GM12891 (cell line): ENCODE data around the gene NRXN2.

Experiments
- DNase-seq: peaks from one replicate; pipeline ENCODE4 v3.0.0; 2011; ENCODE audit warnings: low spot score; ENCODE audit not compliant: insufficient read length
- FAIRE-seq: peaks from 2 replicates; lab custom pipeline; 2011; peaks lifted over from hg19 to GRCh38; lab: Jason Lieb, UNC
- PAX5 ChIP-seq: IDR thresholded peaks from 2 replicates; pipeline ENCODE4 v1.6.1; 2011; ENCODE audit warnings: low read length, moderate library complexity, mild to moderate bottlenecking; ENCODE audit not compliant: insufficient read depth, severe bottlenecking
- POLR2A ChIP-seq: IDR thresholded peaks from 2 replicates; pipeline ENCODE4 v1.6.1; 2011; ENCODE audit warnings: low read depth, low read length, control low read depth
- POLR2AphosphoS5 ChIP-seq: IDR thresholded peaks from 2 replicates; pipeline ENCODE4 v1.6.1; 2011; ENCODE audit warnings: low read depth, low read length, control low read depth
- POU2F2 ChIP-seq: IDR thresholded peaks from 2 replicates; pipeline ENCODE4 v1.6.1; 2011; ENCODE audit warnings: low read depth, mild to moderate bottlenecking, control low read depth, low read length, moderate library complexity
- SPI1 ChIP-seq: IDR thresholded peaks from 2 replicates; pipeline ENCODE4 v1.6.1; 2011; ENCODE audit warnings: low read depth, low read length, control low read depth
- TAF1 ChIP-seq: IDR thresholded peaks from 2 replicates; pipeline ENCODE4 v1.6.1; 2011; ENCODE audit warnings: low read depth, low read length, control low read depth

The NRXN2 gene

GRCh38 chr11:64590763-64591221, 132.2 kb downstream of the NRXN2 start, which contains the start of gene SLC22A12:
Gene SLC22A12 (plus strand): TSS chr11:64591220. CDS start chr11:64591557, 337 bp downstream.
- TF ChIP-seq PAX5: no peak
- TF ChIP-seq POU2F2: no peak
- no peak for TF ChIP-seq POLR2A
- no peak for TF ChIP-seq POLR2AphosphoS5
- TF ChIP-seq SPI1: no peak
- TF ChIP-seq TAF1: no peak
- no peak for FAIRE-seq
- DNase-seq: no peak

GRCh38 chr11:64588701-64589100, 134.3 kb downstream of the NRXN2 start:
- FAIRE-seq (no peak), DNase-seq (no peak)
- TF ChIP-seq POU2F2 (no peak), TAF1 (no peak), POLR2A (no peak), PAX5 (no peak), POLR2AphosphoS5 (no peak), SPI1 (no peak)

GRCh38 chr11:64586366-64586765, 136.6 kb downstream of the NRXN2 start:
- TF ChIP-seq SPI1 (no peak), TAF1 (no peak), POLR2A (no peak), PAX5 (no peak), POLR2AphosphoS5 (no peak), POU2F2 (no peak)
- FAIRE-seq: no peak
- DNase-seq: no peak

- TF ChIP-seq TAF1 (no peak), POLR2AphosphoS5 (no peak), POU2F2 (no peak), SPI1 (no peak), PAX5 (no peak), POLR2A (no peak)
- no peak for DNase-seq
- FAIRE-seq: no peak
Observed at GRCh38 chr11:64585150-64585549, 137.8 kb downstream of the NRXN2 start.

GRCh38 chr11:64583296-64584262, 139.4 kb downstream of the NRXN2 start:
- DNase-seq (no peak), FAIRE-seq (no peak)
- no peak for TF ChIP-seq POU2F2
- no peak for TF ChIP-seq SPI1
- TF ChIP-seq POLR2AphosphoS5: no peak
- TF ChIP-seq POLR2A: no peak
- no peak for TF ChIP-seq PAX5
- no peak for TF ChIP-seq TAF1

GRCh38 chr11:64582885-64583284, 140.1 kb downstream of the NRXN2 start:
- FAIRE-seq (no peak), DNase-seq (no peak)
- TF ChIP-seq POU2F2: no peak
- no peak for TF ChIP-seq TAF1
- TF ChIP-seq SPI1: no peak
- TF ChIP-seq PAX5: no peak
- TF ChIP-seq POLR2A: no peak
- no peak for TF ChIP-seq POLR2AphosphoS5

GRCh38 chr11:64581057-64581523, 141.9 kb downstream of the NRXN2 start:
- no peak for DNase-seq
- FAIRE-seq: no peak
- TF ChIP-seq PAX5 (no peak), POLR2AphosphoS5 (no peak), SPI1 (no peak), TAF1 (no peak), POLR2A (no peak), POU2F2 (no peak)

GRCh38 chr11:64580412-64580811, 142.6 kb downstream of the NRXN2 start:
- FAIRE-seq: no peak
- no peak for DNase-seq
- TF ChIP-seq TAF1: no peak
- TF ChIP-seq POU2F2: no peak
- TF ChIP-seq PAX5: no peak
- TF ChIP-seq POLR2AphosphoS5: no peak
- no peak for TF ChIP-seq POLR2A
- TF ChIP-seq SPI1: no peak

- TF ChIP-seq TAF1 (no peak), POLR2A (no peak), POU2F2 (no peak), SPI1 (no peak)
- FAIRE-seq: no peak
Observed at GRCh38 chr11:64577202-64577601, 145.8 kb downstream of the NRXN2 start.

More at GRCh38 chr11:64577202-64577601, 145.8 kb downstream of the NRXN2 start:
- no peak for DNase-seq
